Measurements from ENCODE around the gene RAB20.

- no peak for TF ChIP-seq CTCF (IDR thresholded peaks at IDR 0.05; ENCODE audit: poor library complexity)
- TF ChIP-seq EZH2 (IDR thresholded peaks at IDR 0.05; ENCODE audit: borderline replicate concordance) = no peak
- no peak for TF ChIP-seq EZH2phosphoT487 (IDR thresholded peaks at IDR 0.05; ENCODE audit: low read depth, severe bottlenecking, unreplicated experiment)
Measured at GRCh38 chr13:110478405-110479214, 82.9 kb downstream of the RAB20 start.

Measured in hepatocyte (in vitro differentiated cells).